NT2/D1 (cell line): ENCODE data around the gene FOCAD.

Source experiments
- SUZ12 ChIP-seq: IDR thresholded peaks from 2 replicates; pipeline ENCODE4 v1.6.1; 2011; ENCODE audit not compliant: insufficient read length, insufficient read depth; ENCODE audit errors: extremely low read depth
- YY1 ChIP-seq: IDR thresholded peaks from 2 replicates; pipeline ENCODE4 v1.6.1; 2011; ENCODE audit not compliant: insufficient read length, insufficient read depth

DNA sequence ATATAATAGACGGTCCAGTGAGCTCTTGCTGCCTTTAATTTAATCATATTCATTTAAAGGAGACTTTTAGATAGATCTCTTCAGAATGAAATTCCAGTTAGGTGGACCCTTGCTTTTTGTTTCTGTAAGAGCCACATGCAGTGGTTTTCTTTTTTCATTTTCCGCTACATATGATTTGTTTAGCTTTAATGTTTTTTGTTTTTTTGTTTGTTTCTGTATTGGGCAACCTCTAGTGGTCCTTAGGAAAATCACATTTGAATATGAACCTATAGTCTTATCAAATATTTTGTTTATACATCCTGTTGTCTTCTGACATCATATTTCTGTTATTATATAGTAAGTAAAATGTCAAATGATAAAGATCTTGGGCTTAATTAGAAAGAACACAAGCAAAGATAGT, 196.6 kb downstream of the FOCAD start:
- no peak for TF ChIP-seq YY1
- no peak for TF ChIP-seq SUZ12
